ENCODE results near the gene AMOT.

AMOT gene

DNA sequence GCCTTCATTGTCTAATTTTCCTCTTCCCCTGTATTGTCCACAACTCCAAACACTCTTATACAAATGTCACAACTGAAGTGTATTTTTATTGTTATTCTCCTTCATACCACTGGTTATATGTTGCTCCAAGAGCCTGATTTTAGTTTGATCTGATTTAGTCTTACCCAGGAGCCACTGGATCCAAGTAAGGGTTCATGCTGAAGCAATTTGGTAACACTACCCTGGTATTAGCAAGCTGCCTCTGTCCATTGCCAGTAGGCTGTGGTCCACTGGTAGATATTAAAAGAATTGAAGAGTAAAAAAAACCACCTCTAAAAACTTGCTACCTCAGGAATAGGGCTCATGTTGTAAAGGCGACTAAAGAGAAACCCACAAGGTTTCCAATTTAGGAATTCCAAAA, 41.2 kb downstream of the AMOT start:
- no peak for DNase-seq

DNA sequence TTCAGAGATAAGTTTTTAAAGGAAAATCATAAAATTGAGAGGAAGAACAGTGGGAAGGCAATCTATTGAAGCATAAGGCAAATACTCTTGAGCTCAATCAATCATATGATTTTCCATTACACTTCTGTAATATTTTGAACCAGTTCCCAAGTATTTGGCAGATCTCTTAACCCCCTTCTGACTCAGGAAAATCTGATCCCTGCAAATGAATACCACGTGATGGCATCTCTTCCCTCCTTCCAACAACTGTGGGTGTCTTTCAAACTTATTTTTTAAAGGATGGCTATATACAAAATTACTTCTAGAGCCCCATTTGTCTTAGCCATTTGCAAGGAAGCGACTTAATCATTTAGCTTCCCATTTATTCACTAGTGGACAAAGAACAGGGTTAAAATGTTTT, 41.9 kb downstream of the AMOT start:
- no peak for DNase-seq

GRCh38 chrX:112789931-112790330, 50.7 kb downstream of the AMOT start:
- no peak for DNase-seq

DNA sequence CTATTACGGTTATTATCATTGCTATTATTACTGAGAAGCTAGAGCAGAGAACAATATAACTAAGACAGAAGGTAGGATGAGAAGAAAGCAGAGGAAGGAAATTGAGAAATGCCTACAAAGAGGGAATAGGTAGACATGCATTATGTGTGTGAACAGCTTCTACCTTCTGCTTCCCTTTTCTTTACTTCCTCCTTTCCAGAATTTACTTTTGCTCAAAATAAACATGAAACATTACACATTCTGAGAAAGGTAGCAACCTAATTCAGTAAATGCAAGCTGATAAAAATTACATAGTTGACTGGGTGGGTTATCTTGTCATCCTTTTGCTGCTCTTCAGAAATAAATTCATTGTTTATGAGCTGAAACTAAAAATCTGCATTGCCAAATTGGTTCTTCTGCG, 54.6 kb downstream of the AMOT start:
- no peak for DNase-seq

GRCh38 chrX:112785344-112785743, 55.3 kb downstream of the AMOT start:
- no peak for DNase-seq

- no peak for DNase-seq
Observed at GRCh38 chrX:112784692-112785091, 55.9 kb downstream of the AMOT start.

DNA sequence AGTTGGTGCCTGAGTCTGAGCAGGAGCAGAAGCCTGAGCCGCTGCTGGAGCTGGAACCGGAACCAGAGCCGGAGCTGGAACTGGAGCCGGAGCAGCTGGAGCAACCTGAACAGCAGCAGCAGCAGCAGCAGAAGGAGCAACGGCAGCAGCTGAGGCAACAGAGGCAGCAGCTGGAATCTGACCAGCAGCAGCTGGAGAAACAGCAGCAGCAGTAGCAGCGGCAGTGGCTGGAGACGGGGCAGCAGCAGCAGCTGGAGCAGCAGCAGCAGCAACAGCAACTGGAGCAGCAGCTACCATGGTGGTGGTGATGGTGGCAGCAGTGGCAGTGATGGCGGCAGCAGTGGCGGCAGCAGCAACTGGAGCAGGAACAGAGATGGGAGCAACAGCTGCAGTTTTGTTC, 61.5 kb downstream of the AMOT start:
- DNase-seq = no peak

DNA sequence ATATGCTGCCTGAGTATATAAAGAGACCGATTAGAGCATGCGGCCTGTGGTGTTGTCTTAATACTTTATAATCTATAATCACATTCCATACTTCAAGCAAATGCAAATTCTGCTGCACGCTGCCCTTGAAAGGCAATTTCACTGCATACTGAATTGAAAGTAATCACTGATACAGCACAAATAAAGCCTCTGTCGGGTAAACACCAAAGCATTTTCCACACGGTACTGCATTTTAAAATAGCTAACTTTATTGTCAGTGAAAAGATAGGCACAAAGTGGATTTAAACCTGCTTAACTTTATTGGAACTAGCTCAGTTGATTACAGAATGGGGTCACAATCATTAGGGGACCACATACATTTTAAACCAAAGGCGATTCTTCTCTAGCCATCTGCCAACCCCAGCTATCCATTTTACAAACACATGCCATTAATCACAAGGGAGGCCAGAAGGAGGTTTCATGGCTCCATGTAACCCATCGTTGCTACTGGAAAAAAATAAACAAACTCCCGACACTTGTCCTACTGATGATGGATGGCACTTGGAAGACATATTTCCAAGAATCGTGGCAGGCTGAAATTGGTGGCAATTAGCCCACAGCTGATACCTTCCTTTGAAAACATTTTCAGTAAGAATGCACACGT, 65.9 kb downstream of the AMOT start:
- DNase-seq = no peak

GRCh38 chrX:112774142-112774541, 66.5 kb downstream of the AMOT start:
- DNase-seq = no peak

- DNase-seq = peak; percentile 10
Observed at GRCh38 chrX:112769034-112769433, 71.6 kb downstream of the AMOT start.

GRCh38 chrX:112768563-112768962, 72.1 kb downstream of the AMOT start:
- no peak for DNase-seq

DNA sequence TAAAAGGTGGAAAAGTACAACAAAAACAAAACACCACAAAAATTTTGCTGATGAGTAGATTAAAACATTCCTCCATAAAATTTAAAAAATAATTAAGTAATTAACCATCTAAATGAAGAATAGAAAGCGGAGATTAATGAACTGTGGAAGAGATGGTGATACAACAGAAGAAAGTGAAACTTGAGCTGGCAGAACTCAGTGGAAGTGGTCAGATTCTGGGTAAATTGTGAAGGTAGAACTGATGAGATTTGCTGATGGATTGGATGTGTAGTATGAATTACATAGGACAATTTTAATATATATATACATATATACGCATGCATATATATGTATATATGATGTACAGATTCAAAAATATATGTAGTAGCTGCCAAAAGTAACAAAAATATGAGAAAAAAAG, 73.9 kb downstream of the AMOT start:
- no peak for DNase-seq

DNA sequence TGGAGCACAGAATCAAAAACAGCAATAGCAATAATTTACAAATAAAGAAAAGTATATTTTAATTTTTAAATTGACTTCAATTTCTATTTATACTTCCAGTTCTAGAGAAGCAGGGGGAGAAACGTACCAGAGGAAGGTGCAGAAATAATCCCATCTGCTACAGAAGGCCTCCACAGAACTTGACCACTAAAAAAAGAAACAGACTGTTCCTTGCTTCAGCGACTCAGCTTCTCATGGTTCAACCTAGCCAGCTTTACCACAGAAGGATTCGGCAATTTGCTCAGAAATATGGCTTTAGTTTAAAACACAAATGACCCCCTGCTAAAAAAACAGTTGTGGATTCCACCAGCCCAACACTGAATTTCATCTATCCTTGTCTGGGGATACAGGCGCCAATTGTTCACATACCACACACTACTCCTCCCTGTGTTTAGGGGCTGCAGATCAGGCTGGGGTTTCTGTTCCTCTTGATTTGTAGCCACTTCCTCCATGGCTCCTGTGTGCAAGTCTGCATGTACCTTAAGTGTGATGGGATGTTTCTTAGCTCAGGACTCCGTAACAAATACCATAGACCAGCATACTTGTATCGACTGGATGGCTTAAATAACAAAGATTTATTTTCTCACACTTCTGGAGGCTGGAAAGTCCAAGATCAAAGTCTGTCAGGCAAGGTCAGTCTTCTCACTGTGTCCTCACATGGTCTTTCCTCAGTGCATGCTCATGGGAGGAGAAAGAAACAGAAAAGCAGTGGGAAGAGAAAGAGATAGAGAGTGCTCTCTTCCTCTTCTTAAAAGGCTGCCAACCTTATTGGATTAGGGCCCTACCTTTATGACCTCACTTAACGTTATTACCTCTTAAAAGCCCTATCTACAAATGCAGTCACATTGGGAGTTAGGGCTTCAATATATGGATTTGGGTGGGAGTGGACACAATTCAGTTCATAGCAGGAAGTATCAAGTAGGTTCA, 79.1 kb downstream of the AMOT start:
- no peak for DNase-seq

- DNase-seq = peak; percentile 37
Observed at GRCh38 chrX:112760697-112761096, 79.9 kb downstream of the AMOT start.

DNA sequence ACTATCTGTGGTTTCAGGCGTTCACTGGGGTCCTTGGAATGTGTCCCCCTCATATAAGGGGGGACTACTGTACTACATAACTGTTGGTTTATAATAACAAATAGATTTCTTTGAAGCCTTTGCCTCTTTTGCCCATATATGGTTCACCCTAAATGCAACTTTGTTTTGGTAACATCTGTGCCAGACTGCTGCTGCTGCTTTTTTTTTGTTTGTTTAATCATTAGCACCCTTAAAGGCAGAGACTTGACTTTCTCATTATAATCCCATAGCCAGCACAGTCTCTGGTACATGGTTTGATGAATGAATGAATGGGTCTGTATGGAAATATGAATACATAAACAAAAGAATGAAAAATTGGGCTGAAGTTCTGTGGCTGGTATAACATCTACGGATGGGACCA, 80.7 kb downstream of the AMOT start:
- DNase-seq = no peak

- no peak for DNase-seq
Observed at GRCh38 chrX:112759512-112759911, 81.1 kb downstream of the AMOT start.

DNA sequence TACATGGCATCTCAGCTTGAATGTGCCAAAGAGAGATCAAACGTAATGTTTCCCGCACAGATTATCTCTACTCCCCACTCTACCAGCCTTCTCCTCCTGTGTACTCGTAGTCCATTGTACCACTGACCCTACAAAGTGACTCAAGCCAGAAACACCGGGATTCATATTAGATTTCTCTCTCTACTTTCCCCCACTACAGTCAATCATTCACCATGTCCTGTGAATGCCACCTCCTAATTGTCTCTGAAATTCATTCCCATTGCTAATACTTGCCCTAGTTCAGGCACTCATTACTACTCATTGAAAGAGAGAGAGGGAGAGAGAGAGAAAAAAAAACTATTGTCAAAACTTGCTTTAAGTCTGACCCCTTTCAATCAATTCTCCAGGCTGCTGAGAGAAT, 82.7 kb downstream of the AMOT start:
- DNase-seq = no peak

GRCh38 chrX:112753116-112753515, 87.5 kb downstream of the AMOT start:
- peak; percentile 76 for DNase-seq

DNA sequence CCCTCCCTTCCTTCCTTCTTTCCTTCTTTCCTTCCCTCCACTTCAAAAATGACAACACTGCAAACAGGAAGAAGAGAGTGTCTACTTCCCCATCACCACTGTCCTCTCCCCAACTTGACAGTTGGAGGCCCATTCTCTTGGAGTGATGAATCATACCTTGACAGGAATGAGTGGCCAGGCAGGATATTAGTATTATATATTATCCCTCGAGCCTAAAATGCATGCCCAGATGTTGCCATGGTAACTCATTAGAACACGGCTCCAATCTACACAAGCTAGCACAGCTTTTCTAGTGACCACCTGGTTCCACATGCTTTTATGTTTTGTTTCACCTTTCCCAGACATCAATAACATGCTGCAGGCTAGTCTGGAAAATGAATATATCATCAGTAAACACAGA, 89.6 kb downstream of the AMOT start:
- DNase-seq = no peak

- no peak for DNase-seq
Observed at GRCh38 chrX:112746812-112747595, 93.6 kb downstream of the AMOT start.

DNA sequence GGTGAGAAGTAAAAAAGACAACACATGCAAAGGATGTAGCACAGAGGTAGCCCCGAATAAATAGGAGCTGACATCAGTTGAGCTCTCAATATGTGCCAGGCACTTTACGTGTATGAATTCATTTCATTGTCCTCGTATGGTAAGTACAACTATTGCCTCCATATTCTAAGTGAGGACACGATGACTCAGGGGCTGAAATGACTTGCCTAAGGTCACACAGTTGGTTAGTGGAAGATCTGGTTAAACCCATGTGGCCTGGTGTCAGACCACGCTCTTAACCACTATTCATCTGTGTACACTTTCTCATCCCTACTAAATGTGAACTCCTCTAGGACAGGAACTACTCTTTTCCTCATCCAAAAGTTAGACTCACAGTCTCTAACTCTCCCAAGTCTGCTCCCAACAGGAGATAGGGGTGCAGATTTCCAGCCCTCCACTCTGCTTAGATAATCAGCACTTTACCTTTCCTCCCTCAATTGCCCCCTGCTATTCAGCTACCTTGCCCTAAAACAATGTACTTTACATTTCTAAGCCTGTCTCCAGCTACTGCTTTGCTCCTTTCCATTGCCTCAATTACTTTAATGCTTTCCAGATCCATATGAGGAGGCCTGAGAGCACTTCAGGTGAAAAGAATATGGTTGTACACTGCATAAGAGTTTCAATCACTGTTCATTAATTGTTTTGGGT, 102.1 kb downstream of the AMOT start:
- DNase-seq = peak; percentile 50

GRCh38 chrX:112736310-112736709, 104.3 kb downstream of the AMOT start:
- DNase-seq = no peak

DNA sequence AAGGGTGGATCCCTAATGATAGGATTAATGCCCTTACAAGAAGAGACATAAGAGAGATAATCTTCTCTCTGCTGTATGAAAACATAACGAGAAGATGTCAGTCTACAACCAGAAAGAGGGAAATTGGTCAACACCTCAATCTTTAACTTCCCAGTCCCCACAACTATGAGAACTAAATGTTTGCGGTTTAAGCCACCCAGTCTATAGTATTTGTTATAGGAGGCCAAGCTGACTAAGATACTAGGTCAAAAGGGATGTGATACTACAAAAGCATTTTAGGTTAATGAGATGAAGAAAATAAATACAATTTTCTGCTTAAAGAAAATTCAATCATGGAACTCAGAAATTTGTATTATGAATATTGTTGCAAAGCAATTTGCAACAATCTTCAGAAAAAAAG, 105.5 kb downstream of the AMOT start:
- no peak for DNase-seq

Measured in fibroblast of skin of abdomen (primary cell).